Vein endothelial cell (primary cell): ENCODE data around the gene MS4A10. TPM values are rescaled to one million over a fixed set of nuclear protein-coding genes. Genes with fewer than 3 reads are reported as not detected.

Experiments used
- total RNA-seq: library from RNA; depleted of rRNA; stranded (reverse); fragments of >200 nt; gene quantifications from 2 replicates; pipeline ENCODE4 v1.2.3, GENCODE V29; 2012

Gene MS4A10
- total RNA-seq = not detected in 2 replicates

GRCh38 chr11:60785136-60785535, at the start of gene MS4A10:
TSS of gene MS4A10 (plus strand) at chr11:60785333. CDS start at chr11:60790336, 5,003 bp downstream.

DNA sequence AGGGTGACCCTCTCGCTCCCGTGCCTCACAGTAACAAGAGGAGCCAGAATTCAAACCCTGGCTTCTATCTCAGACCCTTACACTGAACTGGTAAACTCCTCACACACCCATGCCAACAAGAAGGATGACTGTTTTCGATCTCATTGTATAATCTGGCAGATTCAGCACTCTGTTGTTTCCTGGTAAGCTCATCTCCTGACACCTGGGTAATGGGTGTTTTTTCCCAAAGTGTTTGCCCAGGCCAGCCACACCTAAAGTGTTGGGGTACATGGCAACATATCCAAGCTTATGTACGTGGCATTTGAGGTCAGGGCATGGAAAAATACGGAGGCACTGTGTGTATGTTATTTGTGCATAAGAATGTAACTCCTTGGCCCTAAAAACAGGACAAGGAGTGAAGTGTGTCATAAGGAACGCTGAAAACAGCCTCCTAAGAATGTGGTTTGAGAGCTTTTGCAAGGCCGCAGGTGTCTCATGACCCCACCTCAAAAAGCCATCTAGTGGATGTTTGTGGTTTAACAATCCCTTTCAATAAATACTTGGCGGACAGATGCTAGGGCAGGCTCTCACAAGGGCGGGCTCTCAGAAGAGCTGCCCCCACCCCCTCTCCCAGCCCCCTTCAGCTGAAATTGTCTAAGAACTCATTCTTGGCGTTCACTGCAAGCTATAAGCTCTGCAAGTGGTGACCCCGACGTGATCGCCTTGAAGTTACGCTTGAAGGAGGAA, 28.7 kb upstream of the MS4A10 start, which contains the start of gene MS4A15:
Gene MS4A15, plus strand, starts transcription at position 561 of the 726 bp plus-strand sequence. CDS start 6,867 bp downstream, outside the sequence.

GRCh38 chr11:60841797-60842667, 56.9 kb downstream of the MS4A10 start, which contains the start of gene CCDC86:
TSS of gene CCDC86 (plus strand) at chr11:60842113. CDS start at chr11:60842125, 12 bp downstream.

Other genes starting within 250 kb of the MS4A10 start
- gene MS4A8, start 85.7 kb upstream of the MS4A10 start, total RNA-seq = not detected in 2 replicates
- not detected in 2 replicates for gene MS4A18, start 60.6 kb upstream of the MS4A10 start, total RNA-seq
- gene MS4A15, start 28.5 kb upstream of the MS4A10 start, total RNA-seq = not detected in 2 replicates
- 32.7 and 33.8 TPM in 2 replicates for gene CCDC86, start 56.8 kb downstream of the MS4A10 start, total RNA-seq
- under 0.01 TPM in 1 of 2 replicates, not detected in the other for gene PTGDR2, start 70.6 kb downstream of the MS4A10 start, total RNA-seq
- not detected in 2 replicates for gene ZP1, start 82.2 kb downstream of the MS4A10 start, total RNA-seq
- gene PRPF19, start 121.3 kb downstream of the MS4A10 start, total RNA-seq = 96.3 and 103 TPM in 2 replicates
- 104 and 123 TPM in 2 replicates for gene TMEM109, start 128.8 kb downstream of the MS4A10 start, total RNA-seq
- gene TMEM132A, start 139.1 kb downstream of the MS4A10 start, total RNA-seq = 59.2 and 101 TPM in 2 replicates
- gene SLC15A3, start 166.8 kb downstream of the MS4A10 start, total RNA-seq = 3.2 and 5.6 TPM in 2 replicates
- not detected in 2 replicates for gene CD6, start 186.3 kb downstream of the MS4A10 start, total RNA-seq